Cardiac muscle cell (in vitro differentiated cells and primary cell): Measurements from ENCODE around the gene NDUFV3. TPM values are rescaled to one million over a fixed set of nuclear protein-coding genes. Genes with fewer than 3 reads are reported as not detected.
A peak's percentile ranks its signal among the peaks of the same experiment; 100 is the strongest.
"Not testable (repeated sequence)": the region's sequence is repeated elsewhere in the genome, so short reads cannot be mapped to it uniquely, and the experiment has no call there.

Experiments used
- DNase-seq, 2 donors: peaks; one replicate each; pipeline versions ENCODE4 v3.0.0 to v3.0.0-alpha.2; 2010 to 2017; ENCODE audit warnings: low read depth in 1 of 2, low spot score in 1 of 2
- H3K27ac ChIP-seq: fragments of 200-600 bp; sonication (generic); 2 replicates; pipeline ENCODE4 v1.5.1; 2016
- H3K27me3 ChIP-seq: fragments of 200-600 bp; sonication (generic); 2 replicates; pipeline ENCODE4 v1.6.0; 2016; ENCODE audit warnings: control low read depth
- H3K36me3 ChIP-seq: fragments of 200-600 bp; sonication (generic); 2 replicates; pipeline ENCODE4 v1.5.1; 2016; ENCODE audit warnings: control low read depth
- H3K4me1 ChIP-seq: fragments of 200-600 bp; sonication (generic); 2 replicates; pipeline ENCODE4 v1.8.1; 2017; ENCODE audit warnings: low read depth, mild to moderate bottlenecking, mixed run types
- H3K4me3 ChIP-seq: fragments of 200-600 bp; sonication (generic); 2 replicates; pipeline ENCODE4 v1.5.1; 2016; ENCODE audit warnings: mild to moderate bottlenecking
- H3K9me3 ChIP-seq: fragments of 200-600 bp; sonication (generic); 2 replicates; pipeline ENCODE4 v1.5.1; 2017; ENCODE audit warnings: low read depth, mild to moderate bottlenecking, control low read depth
- polyA plus RNA-seq: library from polyadenylated mRNA; unstranded; fragments of >200 nt; fragmentation: Nextera tagmentation; extraction: Ambion mirVana; gene quantifications from 2 replicates; pipeline ENCODE4 v1.2.1, GENCODE V29; 2016
- total RNA-seq: library from RNA; depleted of rRNA; stranded (reverse); fragments of >200 nt; gene quantifications from 2 replicates; pipeline ENCODE4 v1.2.3, GENCODE V29; 2016
- TF ChIP-seq, protein P1 (sequence below): IDR thresholded peaks from 2 replicates; pipeline ENCODE4 v1.5.1; 2012; ENCODE audit warnings: low read depth, mild to moderate bottlenecking, low read length

Gene NDUFV3
- total and polyA plus RNA-seq, 2 experiments from 2014 or later: 28.9 to 55.1 TPM

DNA sequence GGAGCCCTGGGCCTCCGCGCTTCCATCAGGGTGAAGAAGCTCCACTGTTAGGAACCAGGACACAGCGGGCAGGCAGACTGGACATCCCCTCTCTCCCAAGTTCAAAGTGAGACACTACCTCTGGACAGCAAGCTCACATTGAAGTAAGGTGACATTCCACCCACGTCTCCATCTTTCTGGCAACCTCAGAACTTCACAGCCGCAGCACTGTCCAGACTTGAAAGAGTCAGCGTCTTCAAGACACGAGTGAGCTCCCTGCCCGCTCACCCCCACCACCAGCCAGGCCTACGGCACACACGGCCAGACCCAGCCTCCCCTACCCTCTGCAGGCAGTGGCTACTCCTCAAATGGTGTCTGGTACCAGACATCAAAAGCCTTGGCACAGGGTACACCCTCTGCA is 24.9 kb upstream of the NDUFV3 start:
- DNase-seq: no peak
- TF ChIP-seq, protein P1, sequence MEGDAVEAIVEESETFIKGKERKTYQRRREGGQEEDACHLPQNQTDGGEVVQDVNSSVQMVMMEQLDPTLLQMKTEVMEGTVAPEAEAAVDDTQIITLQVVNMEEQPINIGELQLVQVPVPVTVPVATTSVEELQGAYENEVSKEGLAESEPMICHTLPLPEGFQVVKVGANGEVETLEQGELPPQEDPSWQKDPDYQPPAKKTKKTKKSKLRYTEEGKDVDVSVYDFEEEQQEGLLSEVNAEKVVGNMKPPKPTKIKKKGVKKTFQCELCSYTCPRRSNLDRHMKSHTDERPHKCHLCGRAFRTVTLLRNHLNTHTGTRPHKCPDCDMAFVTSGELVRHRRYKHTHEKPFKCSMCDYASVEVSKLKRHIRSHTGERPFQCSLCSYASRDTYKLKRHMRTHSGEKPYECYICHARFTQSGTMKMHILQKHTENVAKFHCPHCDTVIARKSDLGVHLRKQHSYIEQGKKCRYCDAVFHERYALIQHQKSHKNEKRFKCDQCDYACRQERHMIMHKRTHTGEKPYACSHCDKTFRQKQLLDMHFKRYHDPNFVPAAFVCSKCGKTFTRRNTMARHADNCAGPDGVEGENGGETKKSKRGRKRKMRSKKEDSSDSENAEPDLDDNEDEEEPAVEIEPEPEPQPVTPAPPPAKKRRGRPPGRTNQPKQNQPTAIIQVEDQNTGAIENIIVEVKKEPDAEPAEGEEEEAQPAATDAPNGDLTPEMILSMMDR: no peak
- no peaks in the 10 kb centered on the region for H3K9me3 ChIP-seq
- no peaks in the 10 kb centered on the region for H3K27me3 ChIP-seq
- no peak overlapping the region for H3K27ac ChIP-seq
- peaks cover 14% of the 10 kb centered on the region for H3K36me3 ChIP-seq
- H3K4me3 ChIP-seq: no peak overlapping the region
- H3K4me1 ChIP-seq: no peaks in the 10 kb centered on the region

DNA sequence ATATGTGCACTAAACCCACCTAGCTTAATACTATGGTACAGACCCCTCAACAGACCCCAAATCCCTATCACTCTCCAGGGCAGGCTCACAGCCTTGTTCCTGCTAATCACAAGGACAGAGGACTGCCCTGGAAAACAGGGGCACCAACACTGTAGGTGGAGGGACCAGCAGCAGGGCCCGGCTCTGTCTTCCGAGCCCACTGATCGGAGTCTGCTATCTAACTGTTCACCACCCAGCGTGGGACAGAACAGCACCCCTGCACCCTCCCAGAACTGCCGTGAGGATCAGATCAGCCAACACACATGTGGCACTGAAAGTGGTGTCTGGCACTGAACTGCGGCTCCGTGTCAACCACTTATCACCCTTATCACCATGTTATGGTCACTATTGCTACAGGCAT is 20.0 kb upstream of the NDUFV3 start:
- Histone ChIP-seq H3K36me3 (peaks cover 17% of the 10 kb centered on the region), H3K4me3 (no peak overlapping the region), H3K4me1 (peaks cover 2% of the 10 kb centered on the region), H3K27me3 (no peaks in the 10 kb centered on the region), H3K9me3 (no peaks in the 10 kb centered on the region), H3K27ac (no peak overlapping the region)
- DNase-seq: no peak
- TF ChIP-seq, protein P1: no peak

DNA sequence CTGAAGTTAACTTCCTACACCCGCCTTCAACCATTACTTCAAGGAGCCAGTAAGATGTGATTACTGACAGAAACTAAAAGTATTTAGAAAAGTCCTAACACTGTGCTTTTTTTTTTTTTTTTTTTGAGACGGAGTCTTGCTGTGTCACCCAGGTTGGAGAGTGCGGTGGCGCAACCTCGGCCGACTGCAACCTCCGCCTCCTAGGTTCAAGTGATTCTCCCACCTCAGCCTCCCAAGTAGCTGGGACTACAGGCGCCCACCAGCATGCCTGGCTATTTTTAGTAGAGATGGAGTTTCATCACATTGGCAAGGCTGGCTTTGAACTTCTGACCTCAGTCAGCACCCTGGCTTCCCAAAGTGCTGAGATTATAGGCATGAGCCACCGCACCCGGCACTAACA is 17.3 kb upstream of the NDUFV3 start:
- peaks cover 13% of the 10 kb centered on the region for H3K36me3 ChIP-seq
- H3K27ac ChIP-seq, H3K4me1 ChIP-seq, H3K27me3 ChIP-seq, H3K4me3 ChIP-seq, DNase-seq, H3K9me3 ChIP-seq: not testable (repeated sequence)

DNA sequence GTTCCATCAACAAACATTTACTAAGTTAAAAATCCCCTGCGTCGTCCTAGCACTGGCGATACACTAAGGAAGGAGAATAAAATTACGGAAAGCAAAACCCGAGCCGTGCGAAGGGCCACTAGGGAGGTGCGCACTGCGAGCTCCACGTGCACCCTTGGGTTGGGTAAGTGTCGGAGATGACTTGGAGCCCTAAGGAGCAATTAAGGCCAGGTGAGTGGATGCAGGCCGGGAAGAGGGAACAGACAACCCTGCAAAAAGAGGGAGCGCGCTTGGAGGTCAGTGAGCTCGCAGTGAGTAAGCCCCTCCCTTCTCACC is 14.5 kb upstream of the NDUFV3 start:
- H3K27ac ChIP-seq: peak overlapping the region; percentile 73
- H3K9me3 ChIP-seq: no peaks in the 10 kb centered on the region
- no peak for DNase-seq
- no peaks in the 10 kb centered on the region for H3K36me3 ChIP-seq
- H3K27me3 ChIP-seq: no peaks in the 10 kb centered on the region
- peak overlapping the region; percentile 78 for H3K4me3 ChIP-seq
- H3K4me1 ChIP-seq: peaks cover 5% of the 10 kb centered on the region
- TF ChIP-seq, protein P1: no peak

DNA sequence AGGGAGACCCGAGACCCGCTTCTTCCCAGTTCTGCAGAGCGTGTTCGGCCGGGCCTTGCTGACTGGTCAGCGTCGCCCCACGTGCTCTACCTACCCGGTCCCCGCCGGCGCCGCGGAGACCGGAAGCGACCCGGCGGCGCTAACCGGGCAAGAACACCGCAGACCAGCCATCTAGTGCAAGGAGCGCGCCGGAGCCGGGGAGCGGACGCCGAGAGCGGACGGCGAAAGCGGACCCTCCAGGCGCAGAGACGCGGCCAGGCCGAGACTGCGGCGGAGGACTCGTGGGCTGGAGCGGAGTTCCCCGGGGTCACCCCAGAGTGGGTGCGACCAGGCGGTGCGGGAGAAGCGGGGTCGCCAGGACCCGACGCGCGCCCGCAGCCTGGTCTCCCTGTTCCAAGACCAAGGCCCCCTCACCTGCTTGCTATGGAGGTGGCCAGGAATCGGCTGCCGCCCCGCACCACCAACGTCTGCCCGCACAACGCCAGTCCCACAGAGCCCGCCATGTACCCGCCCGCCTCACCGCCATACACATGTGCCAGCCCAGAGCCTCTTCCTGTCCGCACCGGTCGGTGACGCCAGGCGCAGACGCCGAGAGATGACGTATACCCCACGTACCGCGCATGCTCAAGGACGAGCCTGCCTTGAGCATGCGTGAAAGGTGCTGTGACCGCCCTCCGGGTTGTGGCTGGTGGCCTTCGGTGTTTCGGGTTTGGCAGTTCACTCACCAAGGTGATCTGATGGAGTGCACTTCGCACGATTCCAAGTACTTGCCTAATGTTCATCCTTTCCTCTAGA is 13.9 kb upstream of the NDUFV3 start, which contains the start of gene WDR4:
WDR4 (minus strand) TSS at position 547 of the 795 bp plus-strand sequence; CDS start at position 503, 44 bp downstream.
- Histone ChIP-seq H3K27me3 (no peaks in the 10 kb centered on the region), H3K4me3 (peak within 1 kb of the TSS; percentile 78), H3K4me1 (peaks cover 5% of the 10 kb centered on the region), H3K36me3 (no peaks in the 10 kb centered on the region), H3K27ac (peak within 1 kb of the TSS; percentile 78), H3K9me3 (no peaks in the 10 kb centered on the region)
- TF ChIP-seq, protein P1: no peak
- DNase-seq: peak; percentile 96 to 98

DNA sequence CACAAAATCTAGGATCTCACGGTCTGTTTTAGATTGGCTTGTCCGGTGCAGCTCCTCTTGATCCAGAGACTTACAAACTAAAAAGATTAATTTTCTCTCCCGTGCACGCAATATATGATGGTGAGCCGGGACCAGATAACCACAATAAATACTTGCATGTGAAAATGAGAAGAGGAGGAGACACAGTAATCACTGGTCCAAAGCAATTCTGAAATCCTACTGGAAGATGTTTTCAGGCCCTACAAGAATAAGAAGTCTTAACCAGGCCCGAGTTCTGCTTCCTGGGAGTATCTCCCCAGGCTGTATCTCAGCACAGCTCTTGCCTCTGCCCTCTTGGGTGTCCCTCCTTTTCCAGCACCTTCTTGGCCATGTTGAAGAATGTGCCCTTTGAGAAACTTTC is 12.8 kb upstream of the NDUFV3 start:
- Histone ChIP-seq H3K4me1 (peaks cover 5% of the 10 kb centered on the region), H3K9me3 (no peaks in the 10 kb centered on the region), H3K36me3 (no peaks in the 10 kb centered on the region), H3K27me3 (no peaks in the 10 kb centered on the region), H3K27ac (no peak overlapping the region), H3K4me3 (peak overlapping the region; percentile 78)
- TF ChIP-seq, protein P1: no peak
- no peak for DNase-seq
